Fibroblast of skin of abdomen (primary cell): ENCODE results near the gene ORMDL2.
"Not testable (repeated sequence)": the region's sequence is repeated elsewhere in the genome, so short reads cannot be mapped to it uniquely, and the experiment has no call there.

ENCODE experiments used
- DNase-seq: peaks from one replicate; pipeline ENCODE4 v3.0.0-alpha.2; 2013

The ORMDL2 gene

GRCh38 chr12:55829967-55830600, 12.2 kb downstream of the ORMDL2 start:
- DNase-seq: no peak

GRCh38 chr12:55830601-55831446, 13.0 kb downstream of the ORMDL2 start:
- peak; percentile 65 for DNase-seq

- DNase-seq: no peak
These were observed 13.6 kb downstream of the ORMDL2 start for GRCh38 chr12:55831447-55831815.

- no peak for DNase-seq
These were observed 15.2 kb downstream of the ORMDL2 start for GRCh38 chr12:55833056-55833455.

GRCh38 chr12:55834400-55834799, 16.6 kb downstream of the ORMDL2 start:
- DNase-seq: not testable (repeated sequence)

- DNase-seq: no peak
These were observed 20.5 kb downstream of the ORMDL2 start for GRCh38 chr12:55838361-55838760.

GRCh38 chr12:55839345-55840140, 21.7 kb downstream of the ORMDL2 start:
- no peak for DNase-seq

DNA sequence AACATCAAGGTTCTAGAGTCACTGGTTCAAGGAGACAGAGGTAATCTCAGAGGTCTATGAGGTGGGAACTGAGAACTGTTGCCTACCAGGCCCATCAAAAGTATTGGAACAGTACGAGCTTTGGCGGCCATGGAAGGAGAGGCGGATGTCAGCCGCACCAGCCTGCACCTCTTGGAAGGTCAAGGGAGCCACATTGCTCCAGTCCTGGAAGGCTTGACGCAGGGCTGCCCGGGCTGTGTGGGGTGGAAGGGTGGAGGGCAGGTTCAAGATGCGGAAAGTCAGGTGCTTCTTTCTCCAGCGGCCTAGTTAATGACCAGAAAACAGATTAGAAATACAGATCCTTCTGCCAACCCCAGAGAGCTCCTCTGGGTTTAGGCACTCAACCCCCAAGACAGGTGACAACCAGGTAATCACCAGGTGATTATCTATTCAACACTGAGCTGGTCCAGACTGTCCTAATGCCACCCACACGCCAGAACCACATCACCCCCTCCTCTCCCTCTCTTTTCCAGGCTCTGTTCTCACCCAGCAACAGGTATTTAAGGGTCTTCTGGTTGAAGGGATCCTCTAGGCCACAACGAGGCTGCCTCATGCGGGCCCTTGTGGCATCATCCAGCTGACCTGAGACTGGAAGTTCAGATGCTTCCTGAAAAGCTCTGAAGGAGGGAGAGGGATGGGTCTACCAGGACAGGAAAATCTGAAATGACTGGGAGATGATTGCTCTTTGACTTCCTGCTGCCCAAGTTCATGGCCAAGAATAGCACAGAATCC, 22.9 kb downstream of the ORMDL2 start:
- no peak for DNase-seq

GRCh38 chr12:55842681-55843429, 25.0 kb downstream of the ORMDL2 start, which contains the start of gene MMP19:
TSS of gene MMP19 (minus strand) at chr12:55842936. CDS start at chr12:55842830, 106 bp downstream.
- DNase-seq: peak; percentile 81

GRCh38 chr12:55843431-55843830, 25.6 kb downstream of the ORMDL2 start:
- no peak for DNase-seq

- DNase-seq: no peak
These were observed 27.1 kb downstream of the ORMDL2 start for GRCh38 chr12:55844961-55845360.

- DNase-seq: no peak
These were observed 27.5 kb downstream of the ORMDL2 start for GRCh38 chr12:55845361-55845760.

DNA sequence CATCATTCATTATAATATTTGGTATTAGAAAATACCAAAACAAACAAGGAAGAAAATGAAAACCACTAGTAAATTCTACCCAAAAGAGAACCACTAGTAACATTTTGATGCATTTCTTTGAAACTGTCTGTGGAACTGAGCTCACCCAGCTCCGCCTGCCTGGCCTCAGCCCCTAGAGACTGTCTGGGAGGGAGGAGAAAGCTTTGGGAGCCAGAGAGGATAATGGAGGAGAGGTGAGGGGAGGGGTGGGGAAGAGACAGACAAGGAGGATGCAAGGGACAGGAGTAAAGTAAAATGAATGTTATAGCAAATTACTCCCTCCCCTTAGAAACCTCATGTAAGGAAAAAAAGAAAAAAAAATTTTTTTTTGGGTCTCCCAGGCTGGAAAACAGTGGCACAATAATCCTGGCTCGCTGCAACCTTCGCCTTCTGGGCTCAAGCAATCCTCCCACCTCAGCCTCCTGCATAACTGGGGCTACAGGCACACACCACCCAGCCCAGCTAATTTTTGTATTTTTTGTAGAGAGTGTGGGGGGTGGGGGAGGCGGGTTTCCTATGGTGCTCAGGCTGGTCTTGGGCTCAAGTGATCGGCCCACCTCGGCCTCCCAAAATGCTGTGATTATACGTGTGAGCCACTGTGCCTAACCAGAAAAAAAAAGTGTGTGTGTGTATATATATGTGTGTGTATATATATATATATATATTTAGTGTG, 28.1 kb downstream of the ORMDL2 start:
- DNase-seq: no peak

GRCh38 chr12:55847033-55847432, 29.2 kb downstream of the ORMDL2 start:
- peak; percentile 87 for DNase-seq

DNA sequence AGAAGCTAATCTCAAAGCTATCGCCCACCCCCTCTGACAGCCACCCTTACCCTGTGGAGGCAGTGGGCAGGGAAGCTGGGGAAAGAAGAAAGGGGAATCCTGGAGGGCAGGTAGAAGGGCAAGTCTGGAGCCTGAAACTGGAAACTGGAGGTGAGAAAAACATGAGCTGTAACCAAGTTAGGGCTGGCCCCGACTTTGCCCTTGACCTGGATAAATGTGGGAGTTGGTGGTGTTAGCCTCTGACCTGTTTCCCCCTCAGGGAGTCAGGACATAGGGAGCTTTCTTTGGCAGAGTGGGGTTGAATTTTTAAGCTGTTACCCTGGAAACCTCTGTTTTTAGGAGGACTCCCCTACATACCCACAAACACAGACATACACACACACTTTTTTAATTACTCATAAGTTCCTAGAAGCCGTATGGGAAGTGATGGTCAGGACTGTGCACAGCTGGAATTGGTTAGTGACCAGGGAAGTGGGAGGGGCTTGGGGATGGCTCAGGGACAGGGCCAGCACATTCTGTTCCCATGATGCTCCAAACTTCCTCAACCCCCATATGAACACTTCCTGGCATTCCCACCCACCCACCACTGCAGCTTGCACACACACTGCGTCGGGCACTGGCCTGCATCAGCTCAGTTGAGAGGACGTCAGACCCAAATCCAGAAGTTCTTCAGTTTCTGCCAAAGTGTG, 29.9 kb downstream of the ORMDL2 start:
- DNase-seq: peak; percentile 100

- no peak for DNase-seq
These were observed 31.9 kb downstream of the ORMDL2 start for GRCh38 chr12:55849616-55850343.

GRCh38 chr12:55850401-55850800, 32.6 kb downstream of the ORMDL2 start:
- no peak for DNase-seq

GRCh38 chr12:55850893-55851292, 33.1 kb downstream of the ORMDL2 start:
- peak; percentile 36 for DNase-seq

DNA sequence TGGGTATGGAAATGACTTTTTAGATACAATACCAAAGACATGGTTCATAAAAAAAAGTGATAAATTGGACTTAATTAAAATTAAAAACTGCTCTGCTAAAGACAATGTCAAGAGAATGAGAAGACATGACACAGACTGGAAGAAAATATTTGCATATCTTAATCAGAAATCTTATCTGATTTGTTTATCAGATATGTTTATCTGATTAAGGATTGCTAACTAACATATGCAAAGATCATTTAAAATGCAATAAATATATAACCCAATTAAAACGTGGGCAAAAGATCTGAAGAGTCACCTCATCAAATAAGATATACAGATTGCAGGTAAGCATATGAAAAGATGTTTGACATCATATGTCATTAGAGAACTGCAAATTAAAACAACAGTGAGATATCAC, 34.9 kb downstream of the ORMDL2 start:
- no peak for DNase-seq

GRCh38 chr12:55861396-55861795, 43.6 kb downstream of the ORMDL2 start:
- DNase-seq: no peak
